ENCODE measurements around the gene SMIM35. TPM values are rescaled to one million over a fixed set of nuclear protein-coding genes. Genes with fewer than 3 reads are reported as not detected.

The SMIM35 gene
- total and polyA plus RNA-seq, 2 donors (not counting 1 experiment from before 2014, with no cell fraction given): not detected

DNA sequence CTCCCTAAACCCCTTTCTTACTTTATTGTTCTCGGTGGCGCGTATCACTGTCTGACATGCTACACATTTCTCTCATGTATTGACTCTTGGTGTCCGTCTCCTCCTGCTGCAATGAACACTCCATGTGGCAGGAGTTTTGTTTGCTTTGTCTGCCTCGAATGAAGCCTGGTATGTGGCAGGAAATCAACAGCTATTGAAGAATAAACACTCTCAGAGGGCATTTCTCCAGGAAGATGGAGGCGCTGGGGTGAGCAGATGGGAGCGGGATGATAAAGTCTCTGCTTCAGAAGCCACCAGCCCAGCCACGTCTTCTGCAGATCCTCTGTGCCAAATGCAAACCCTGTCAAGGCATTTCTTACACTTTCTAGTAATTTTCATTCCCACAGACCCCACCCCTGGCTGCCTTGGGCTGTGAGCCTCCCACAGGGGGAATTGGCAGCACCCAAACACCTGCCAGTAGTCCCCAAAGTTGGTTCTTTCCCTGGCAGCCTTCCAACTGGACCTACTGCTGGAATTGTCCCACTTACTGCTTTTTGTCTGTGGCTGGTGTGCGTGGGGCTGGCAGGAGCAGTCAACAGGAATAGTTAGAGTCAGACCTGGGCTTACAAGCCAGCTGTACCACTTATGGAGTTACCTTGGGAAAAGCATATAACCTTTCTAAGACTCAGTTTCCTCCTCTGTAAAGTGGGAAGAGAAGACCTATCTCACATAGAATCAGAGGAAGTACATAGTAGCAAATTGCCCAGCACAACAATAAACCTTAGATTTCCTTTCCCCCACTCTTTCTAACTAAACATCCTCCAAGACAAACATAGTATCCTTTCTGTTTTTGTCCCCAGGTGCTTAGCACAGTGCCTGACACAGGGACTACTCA is 113.9 kb downstream of the SMIM35 start:
- Histone ChIP-seq H3K27me3 (ENCODE audit: control insufficient read depth, insufficient read depth, low read length) (no peaks in the 10 kb centered on the region), H3K4me2 (ENCODE audit: extremely low read depth, insufficient read depth, low read length) (no peak overlapping the region), H3K9ac (ENCODE audit: insufficient read depth, low read length) (no peak overlapping the region), H3K4me3 (replicated peaks in 1 of 4; ENCODE audit: control extremely low read depth in 1 of 4, insufficient read depth in 1 of 4, low read depth in 3 of 4, low read length in 4 of 4) (no peak overlapping the region), H3K79me2 (ENCODE audit: control insufficient read depth, insufficient read depth, low read length) (no peaks in the 10 kb centered on the region), H3K27ac (ENCODE audit: insufficient read depth, low read length) (no peak overlapping the region), H3K4me1 (ENCODE audit: control insufficient read depth, extremely low read depth, insufficient read depth, low read length) (no peaks in the 10 kb centered on the region), H2AFZ (ENCODE audit: low read length) (no peak overlapping the region), H4K20me1 (ENCODE audit: control insufficient read depth, extremely low read depth, insufficient read depth, low read length) (no peaks in the 10 kb centered on the region), H3K9me3 (ENCODE audit: control insufficient read depth, insufficient read depth, low read depth, low read length) (no peaks in the 10 kb centered on the region), H3K36me3 (ENCODE audit: control insufficient read depth, insufficient read depth, low read length) (no peaks in the 10 kb centered on the region)
- no peak for DNase-seq (ENCODE audit: low read depth in 2 of 2)
- TF ChIP-seq EZH2 (IDR thresholded peaks at IDR 0.05; ENCODE audit: low read length, missing control alignments) (no peak), CTCF (conservative IDR thresholded peaks at IDR 0.05 in 1 of 2, IDR thresholded peaks at IDR 0.05 in 1 of 2; ENCODE audit: low read depth in 1 of 2, low read length in 2 of 2) (no peak)

GRCh38 chr11:117972044-117972443 is 114.7 kb downstream of the SMIM35 start:
- no peak overlapping the region for H3K4me2 ChIP-seq (ENCODE audit: extremely low read depth, insufficient read depth, low read length)
- H3K4me1 ChIP-seq (ENCODE audit: control insufficient read depth, extremely low read depth, insufficient read depth, low read length): no peaks in the 10 kb centered on the region
- no peaks in the 10 kb centered on the region for H3K27me3 ChIP-seq (ENCODE audit: control insufficient read depth, insufficient read depth, low read length)
- no peak for TF ChIP-seq CTCF (conservative IDR thresholded peaks at IDR 0.05 in 1 of 2, IDR thresholded peaks at IDR 0.05 in 1 of 2; ENCODE audit: low read depth in 1 of 2, low read length in 2 of 2)
- no peak for TF ChIP-seq EZH2 (IDR thresholded peaks at IDR 0.05; ENCODE audit: low read length, missing control alignments)
- DNase-seq (ENCODE audit: low read depth in 2 of 2): no peak
- H3K9me3 ChIP-seq (ENCODE audit: control insufficient read depth, insufficient read depth, low read depth, low read length): no peaks in the 10 kb centered on the region
- no peak overlapping the region for H3K27ac ChIP-seq (ENCODE audit: insufficient read depth, low read length)
- no peaks in the 10 kb centered on the region for H4K20me1 ChIP-seq (ENCODE audit: control insufficient read depth, extremely low read depth, insufficient read depth, low read length)
- no peaks in the 10 kb centered on the region for H3K79me2 ChIP-seq (ENCODE audit: control insufficient read depth, insufficient read depth, low read length)
- no peak overlapping the region for H3K4me3 ChIP-seq (replicated peaks in 1 of 4; ENCODE audit: control extremely low read depth in 1 of 4, insufficient read depth in 1 of 4, low read depth in 3 of 4, low read length in 4 of 4)
- H2AFZ ChIP-seq (ENCODE audit: low read length): no peak overlapping the region
- H3K36me3 ChIP-seq (ENCODE audit: control insufficient read depth, insufficient read depth, low read length): no peaks in the 10 kb centered on the region
- no peak overlapping the region for H3K9ac ChIP-seq (ENCODE audit: insufficient read depth, low read length)

GRCh38 chr11:117970400-117971024 is 116.3 kb downstream of the SMIM35 start:
- Histone ChIP-seq H3K27me3 (ENCODE audit: control insufficient read depth, insufficient read depth, low read length) (no peaks in the 10 kb centered on the region), H3K4me3 (replicated peaks in 1 of 4; ENCODE audit: control extremely low read depth in 1 of 4, insufficient read depth in 1 of 4, low read depth in 3 of 4, low read length in 4 of 4) (no peak overlapping the region), H3K9ac (ENCODE audit: insufficient read depth, low read length) (no peak overlapping the region), H3K9me3 (ENCODE audit: control insufficient read depth, insufficient read depth, low read depth, low read length) (no peaks in the 10 kb centered on the region), H3K4me1 (ENCODE audit: control insufficient read depth, extremely low read depth, insufficient read depth, low read length) (no peaks in the 10 kb centered on the region), H3K27ac (ENCODE audit: insufficient read depth, low read length) (no peak overlapping the region), H4K20me1 (ENCODE audit: control insufficient read depth, extremely low read depth, insufficient read depth, low read length) (no peaks in the 10 kb centered on the region), H3K36me3 (ENCODE audit: control insufficient read depth, insufficient read depth, low read length) (no peaks in the 10 kb centered on the region), H2AFZ (ENCODE audit: low read length) (no peak overlapping the region), H3K4me2 (ENCODE audit: extremely low read depth, insufficient read depth, low read length) (no peak overlapping the region), H3K79me2 (ENCODE audit: control insufficient read depth, insufficient read depth, low read length) (no peaks in the 10 kb centered on the region)
- TF ChIP-seq CTCF (conservative IDR thresholded peaks at IDR 0.05 in 1 of 2, IDR thresholded peaks at IDR 0.05 in 1 of 2; ENCODE audit: low read depth in 1 of 2, low read length in 2 of 2): no peak
- TF ChIP-seq EZH2 (IDR thresholded peaks at IDR 0.05; ENCODE audit: low read length, missing control alignments): no peak
- no peak for DNase-seq (ENCODE audit: low read depth in 2 of 2)
